ENCODE measurements around the gene DDC.

DDC gene

DNA sequence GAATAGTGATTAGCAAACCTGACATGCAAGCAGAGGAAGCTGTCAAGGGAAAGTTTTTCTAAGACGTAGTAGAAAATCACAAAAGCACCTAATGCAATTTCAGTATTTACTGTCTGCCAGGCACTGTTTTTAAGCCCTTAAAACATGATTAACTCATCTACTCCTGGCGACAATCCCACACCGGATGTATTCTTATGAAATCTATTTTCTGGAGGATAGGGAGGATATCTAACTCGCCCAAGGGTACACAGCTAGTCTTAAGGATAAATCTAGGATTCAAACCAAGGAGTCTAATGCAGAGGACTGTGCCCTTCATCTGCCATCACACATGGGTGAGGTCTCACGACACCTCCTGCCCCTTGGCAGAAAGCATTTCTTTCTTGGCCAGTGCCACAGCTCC is 67.2 kb downstream of the DDC start:
- no peak for ATAC-seq
- TF ChIP-seq ZNF70 (CRISPR knock-in tag; IDR thresholded peaks at IDR 0.05), result 0 out of 2 replicates have a peak, but pooled peaks have one; percentile 26
- peak; percentile 53; the same call in 1 of the 2 replicates for TF ChIP-seq SNAI2 (CRISPR knock-in tag; IDR thresholded peaks at IDR 0.05)
- TF ChIP-seq ISL1 (CRISPR knock-in tag; IDR thresholded peaks at IDR 0.05), result peak; percentile 25; the same call in 1 of the 2 replicates
- peak; percentile 26; the same call in 1 of the 2 replicates for TF ChIP-seq TCF4 (CRISPR knock-in tag; IDR thresholded peaks at IDR 0.05; ENCODE audit: borderline replicate concordance)
- no peak for TF ChIP-seq GLIS3 (CRISPR knock-in tag; IDR thresholded peaks at IDR 0.05)

DNA sequence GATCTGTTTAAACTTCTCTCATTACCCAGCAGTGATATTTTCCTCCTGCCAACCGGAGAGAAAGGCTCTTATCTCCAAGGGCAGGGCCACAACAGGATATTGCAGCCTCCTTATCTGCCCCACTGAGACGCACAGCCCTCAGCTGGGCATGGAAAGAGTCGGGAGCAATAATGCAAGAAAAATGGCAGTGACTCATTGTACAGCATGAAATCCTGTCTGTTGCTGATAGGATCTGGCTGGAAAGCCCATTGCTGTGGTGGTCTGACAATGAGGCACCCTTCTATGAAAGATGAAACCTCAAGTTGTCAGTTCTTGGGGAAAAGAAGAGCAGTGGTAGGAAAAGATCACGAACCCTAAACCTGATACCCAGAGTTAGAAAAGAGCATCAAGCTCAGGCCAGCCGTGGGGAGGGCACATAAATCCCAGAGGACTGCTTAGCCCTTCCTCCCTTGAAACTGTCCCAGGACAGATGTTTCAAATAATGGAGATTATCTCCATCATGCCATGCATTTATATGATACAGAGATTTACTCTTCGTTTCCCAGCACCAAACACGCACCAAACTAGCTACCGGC is 68.0 kb downstream of the DDC start:
- ATAC-seq, result peak; percentile 76
- TF ChIP-seq PPARA (CRISPR knock-in tag; IDR thresholded peaks at IDR 0.05; ENCODE audit: borderline replicate concordance) (peak; percentile 34; the same call in 1 of the 2 replicates), TCF4 (CRISPR knock-in tag; IDR thresholded peaks at IDR 0.05; ENCODE audit: borderline replicate concordance) (peak; percentile 78), ARNTL (CRISPR knock-in tag; IDR thresholded peaks at IDR 0.05; ENCODE audit: borderline replicate concordance, low read depth) (0 out of 2 replicates have a peak, but pooled peaks have one; percentile 41), ISL1 (CRISPR knock-in tag; IDR thresholded peaks at IDR 0.05) (peak; percentile 22; the same call in 1 of the 2 replicates), TOX (CRISPR knock-in tag; IDR thresholded peaks at IDR 0.05; ENCODE audit: borderline replicate concordance) (no peak), ZFP3 (CRISPR knock-in tag; IDR thresholded peaks at IDR 0.05) (no peak)
- TF ChIP-seq, protein P1, sequence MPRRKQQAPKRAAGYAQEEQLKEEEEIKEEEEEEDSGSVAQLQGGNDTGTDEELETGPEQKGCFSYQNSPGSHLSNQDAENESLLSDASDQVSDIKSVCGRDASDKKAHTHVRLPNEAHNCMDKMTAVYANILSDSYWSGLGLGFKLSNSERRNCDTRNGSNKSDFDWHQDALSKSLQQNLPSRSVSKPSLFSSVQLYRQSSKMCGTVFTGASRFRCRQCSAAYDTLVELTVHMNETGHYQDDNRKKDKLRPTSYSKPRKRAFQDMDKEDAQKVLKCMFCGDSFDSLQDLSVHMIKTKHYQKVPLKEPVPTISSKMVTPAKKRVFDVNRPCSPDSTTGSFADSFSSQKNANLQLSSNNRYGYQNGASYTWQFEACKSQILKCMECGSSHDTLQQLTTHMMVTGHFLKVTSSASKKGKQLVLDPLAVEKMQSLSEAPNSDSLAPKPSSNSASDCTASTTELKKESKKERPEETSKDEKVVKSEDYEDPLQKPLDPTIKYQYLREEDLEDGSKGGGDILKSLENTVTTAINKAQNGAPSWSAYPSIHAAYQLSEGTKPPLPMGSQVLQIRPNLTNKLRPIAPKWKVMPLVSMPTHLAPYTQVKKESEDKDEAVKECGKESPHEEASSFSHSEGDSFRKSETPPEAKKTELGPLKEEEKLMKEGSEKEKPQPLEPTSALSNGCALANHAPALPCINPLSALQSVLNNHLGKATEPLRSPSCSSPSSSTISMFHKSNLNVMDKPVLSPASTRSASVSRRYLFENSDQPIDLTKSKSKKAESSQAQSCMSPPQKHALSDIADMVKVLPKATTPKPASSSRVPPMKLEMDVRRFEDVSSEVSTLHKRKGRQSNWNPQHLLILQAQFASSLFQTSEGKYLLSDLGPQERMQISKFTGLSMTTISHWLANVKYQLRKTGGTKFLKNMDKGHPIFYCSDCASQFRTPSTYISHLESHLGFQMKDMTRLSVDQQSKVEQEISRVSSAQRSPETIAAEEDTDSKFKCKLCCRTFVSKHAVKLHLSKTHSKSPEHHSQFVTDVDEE (CRISPR knock-in tag; IDR thresholded peaks at IDR 0.05), result peak; percentile 36; the same call in 1 of the 2 replicates

- ATAC-seq, result no peak; the same call in 1 of the 3 replicates
- TF ChIP-seq RARB (CRISPR knock-in tag; IDR thresholded peaks at IDR 0.05) (no peak), ZNF565 (CRISPR knock-in tag; conservative IDR thresholded peaks at IDR 0.05; ENCODE audit: low read depth) (no peak), ISL1 (CRISPR knock-in tag; IDR thresholded peaks at IDR 0.05) (no peak), PPARA (CRISPR knock-in tag; IDR thresholded peaks at IDR 0.05; ENCODE audit: borderline replicate concordance) (no peak)
These were observed 68.6 kb downstream of the DDC start for GRCh38 chr7:50496569-50496968.

DNA sequence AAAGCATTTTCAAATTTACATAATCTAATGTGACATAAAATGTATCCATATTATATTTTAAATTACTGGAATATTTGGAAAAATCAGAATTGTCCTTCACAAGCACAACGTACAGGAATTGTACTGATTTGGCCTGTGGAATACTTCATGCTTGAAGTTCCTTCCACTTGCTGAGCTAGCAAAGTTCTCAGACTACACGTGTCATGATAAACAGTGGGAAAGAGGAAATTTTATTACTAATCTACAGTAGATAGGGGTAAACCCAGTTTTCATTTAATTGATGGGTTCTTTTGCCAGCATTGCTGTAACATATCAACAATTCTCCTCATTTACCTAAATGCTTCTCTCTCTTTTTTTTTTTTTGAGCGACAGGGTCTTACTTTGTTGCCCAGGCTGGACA is 69.5 kb downstream of the DDC start:
- ATAC-seq, result no peak
- TF ChIP-seq TOX (CRISPR knock-in tag; IDR thresholded peaks at IDR 0.05; ENCODE audit: borderline replicate concordance) (no peak), OSR1 (CRISPR knock-in tag; IDR thresholded peaks at IDR 0.05) (no peak), ZFP3 (CRISPR knock-in tag; IDR thresholded peaks at IDR 0.05) (no peak), ZNF8 (CRISPR knock-in tag; IDR thresholded peaks at IDR 0.05) (no peak), ZNF565 (CRISPR knock-in tag; conservative IDR thresholded peaks at IDR 0.05; ENCODE audit: low read depth) (no peak), SNAI2 (CRISPR knock-in tag; IDR thresholded peaks at IDR 0.05) (no peak), RARB (CRISPR knock-in tag; IDR thresholded peaks at IDR 0.05) (no peak), CSRNP3 (CRISPR knock-in tag; IDR thresholded peaks at IDR 0.05) (no peak), ZFP30 (CRISPR knock-in tag; IDR thresholded peaks at IDR 0.05) (no peak), CREB5 (CRISPR knock-in tag; IDR thresholded peaks at IDR 0.05; ENCODE audit: low read depth) (no peak), ISL1 (CRISPR knock-in tag; IDR thresholded peaks at IDR 0.05) (no peak), TCF4 (CRISPR knock-in tag; IDR thresholded peaks at IDR 0.05; ENCODE audit: borderline replicate concordance) (no peak), ZNF70 (CRISPR knock-in tag; IDR thresholded peaks at IDR 0.05) (no peak), ZC3H10 (CRISPR knock-in tag; IDR thresholded peaks at IDR 0.05) (no peak), BACH2 (CRISPR knock-in tag; IDR thresholded peaks at IDR 0.05; ENCODE audit: borderline replicate concordance) (no peak)
- TF ChIP-seq, protein P2, sequence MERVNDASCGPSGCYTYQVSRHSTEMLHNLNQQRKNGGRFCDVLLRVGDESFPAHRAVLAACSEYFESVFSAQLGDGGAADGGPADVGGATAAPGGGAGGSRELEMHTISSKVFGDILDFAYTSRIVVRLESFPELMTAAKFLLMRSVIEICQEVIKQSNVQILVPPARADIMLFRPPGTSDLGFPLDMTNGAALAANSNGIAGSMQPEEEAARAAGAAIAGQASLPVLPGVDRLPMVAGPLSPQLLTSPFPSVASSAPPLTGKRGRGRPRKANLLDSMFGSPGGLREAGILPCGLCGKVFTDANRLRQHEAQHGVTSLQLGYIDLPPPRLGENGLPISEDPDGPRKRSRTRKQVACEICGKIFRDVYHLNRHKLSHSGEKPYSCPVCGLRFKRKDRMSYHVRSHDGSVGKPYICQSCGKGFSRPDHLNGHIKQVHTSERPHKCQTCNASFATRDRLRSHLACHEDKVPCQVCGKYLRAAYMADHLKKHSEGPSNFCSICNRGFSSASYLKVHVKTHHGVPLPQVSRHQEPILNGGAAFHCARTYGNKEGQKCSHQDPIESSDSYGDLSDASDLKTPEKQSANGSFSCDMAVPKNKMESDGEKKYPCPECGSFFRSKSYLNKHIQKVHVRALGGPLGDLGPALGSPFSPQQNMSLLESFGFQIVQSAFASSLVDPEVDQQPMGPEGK (CRISPR knock-in tag; IDR thresholded peaks at IDR 0.05; ENCODE audit: borderline replicate concordance), result no peak
